Measurements from ENCODE around the gene SNRNP25.
A peak's percentile ranks its signal among the peaks of the same experiment; 100 is the strongest.

Gene SNRNP25

GRCh38 chr16:63998-64913 is 10.6 kb downstream of the SNRNP25 start:
- DNase-seq: no peak

- no peak for DNase-seq
Measured at GRCh38 chr16:64914-65255, 11.3 kb downstream of the SNRNP25 start.

GRCh38 chr16:65745-66144 is 12.1 kb downstream of the SNRNP25 start:
- DNase-seq: peak; percentile 84

- no peak for DNase-seq
Measured at GRCh38 chr16:66309-67182, 12.9 kb downstream of the SNRNP25 start.

GRCh38 chr16:67183-67791 is 13.7 kb downstream of the SNRNP25 start:
- DNase-seq: no peak

GRCh38 chr16:67884-68789 is 14.5 kb downstream of the SNRNP25 start:
- DNase-seq: no peak

- DNase-seq: no peak
Measured at GRCh38 chr16:69181-69580, 15.6 kb downstream of the SNRNP25 start.

GRCh38 chr16:71210-71539 is 17.5 kb downstream of the SNRNP25 start:
- DNase-seq: no peak

- DNase-seq: no peak
Measured at GRCh38 chr16:71540-72401, 18.1 kb downstream of the SNRNP25 start.

- no peak for DNase-seq
Measured at GRCh38 chr16:72561-73548, 19.2 kb downstream of the SNRNP25 start, which contains the start of gene RHBDF1. TSS of gene RHBDF1 (minus strand) at chr16:72631. CDS start at chr16:65015, 7,616 bp downstream.

- no peak for DNase-seq
Measured at GRCh38 chr16:74051-74746, 20.6 kb downstream of the SNRNP25 start.

GRCh38 chr16:74747-75334 is 21.2 kb downstream of the SNRNP25 start:
- DNase-seq: no peak

GRCh38 chr16:75580-76501 is 22.2 kb downstream of the SNRNP25 start:
- DNase-seq: peak; percentile 19

GRCh38 chr16:76535-77272 is 23.1 kb downstream of the SNRNP25 start:
- no peak for DNase-seq

GRCh38 chr16:77273-77806 is 23.7 kb downstream of the SNRNP25 start:
- peak; percentile 32 for DNase-seq

- DNase-seq: peak; percentile 82
Measured at GRCh38 chr16:77807-78443, 24.3 kb downstream of the SNRNP25 start, which contains the start of gene MPG. TSS of gene MPG (plus strand) at chr16:78225. CDS start at chr16:78310, 85 bp downstream.

All from CD4-positive, alpha-beta T cell treated with Interleukin-17A for 1 hour (primary cell).